Neural cell (in vitro differentiated cells): ENCODE measurements around the gene OTOA. TPM values are rescaled to one million over a fixed set of nuclear protein-coding genes. Genes with fewer than 3 reads are reported as not detected.

Source experiments
- H2AFZ ChIP-seq: fragments of 200-600, 300-800 bp; sonication (generic), shearing (Covaris generic); 2 replicates; pipeline ENCODE4 v1.6.0; 2014; ENCODE audit warnings: low read depth, mild to moderate bottlenecking, antibody characterized with exemption, low read length, moderate library complexity
- H3F3A ChIP-seq: fragments of 200-600 bp; shearing (Covaris generic); 2 replicates; pipeline ENCODE4 v1.6.1; 2016; ENCODE audit warnings: mild to moderate bottlenecking, moderate library complexity, mixed read lengths, antibody characterized with exemption, low read length; ENCODE audit not compliant: insufficient read depth, poor library complexity, severe bottlenecking
- H3K27ac ChIP-seq: fragments of 200-600, 300-800 bp; sonication (generic), shearing (Covaris generic); 2 replicates; pipeline ENCODE4 v1.5.1; 2014; ENCODE audit warnings: mild to moderate bottlenecking, low read length, moderate library complexity
- H3K27me3 ChIP-seq: fragments of 300-800, 200-600 bp; sonication (generic), shearing (Covaris generic); 2 replicates; pipeline ENCODE4 v1.6.0; 2014; ENCODE audit warnings: mild to moderate bottlenecking, low read depth, low read length, moderate library complexity; ENCODE audit not compliant: insufficient read depth
- H3K36me3 ChIP-seq: fragments of 300-800, 200-600 bp; sonication (generic), shearing (Covaris generic); 2 replicates; pipeline ENCODE4 v1.5.1; 2014; ENCODE audit warnings: mild to moderate bottlenecking, antibody characterized with exemption, low read length, moderate library complexity; ENCODE audit not compliant: insufficient read depth
- H3K4me2 ChIP-seq: fragments of 300-800, 200-600 bp; sonication (generic), shearing (Covaris generic); 2 replicates; pipeline ENCODE4 v1.6.0; 2014; ENCODE audit warnings: mild to moderate bottlenecking, low read length
- H3K4me3 ChIP-seq: fragments of 300-800, 200-600 bp; sonication (generic), shearing (Covaris generic); 2 replicates; pipeline ENCODE4 v1.5.1; 2014; ENCODE audit warnings: mild to moderate bottlenecking, low read length, moderate library complexity
- H3K79me2 ChIP-seq: fragments of 200-600 bp; shearing (Covaris generic); replicated peaks from 2 replicates; pipeline ENCODE4 v1.6.0; 2014; ENCODE audit warnings: mild to moderate bottlenecking, low read length, moderate library complexity; ENCODE audit not compliant: insufficient read depth
- H3K9ac ChIP-seq: fragments of 300-800, 200-600 bp; sonication (generic), shearing (Covaris generic); 2 replicates; pipeline ENCODE4 v1.6.1; 2016; ENCODE audit warnings: mild to moderate bottlenecking, low read length, mixed read lengths
- H3K9me2 ChIP-seq: fragments of 200-600 bp; shearing (Covaris generic); 2 replicates; pipeline ENCODE4 v1.6.1; 2016; ENCODE audit warnings: mild to moderate bottlenecking, low read length, mixed read lengths; ENCODE audit not compliant: insufficient read depth
- H3K9me3 ChIP-seq: fragments of 200-600, 300-800 bp; sonication (generic), shearing (Covaris generic); 2 replicates; pipeline ENCODE4 v1.6.1; 2016; ENCODE audit warnings: mild to moderate bottlenecking, mixed run types, low read length, moderate library complexity, mixed read lengths
- H4K20me1 ChIP-seq: fragments of 200-600 bp; shearing (Covaris generic); 2 replicates; pipeline ENCODE4 v1.6.1; 2016; ENCODE audit warnings: mild to moderate bottlenecking, mixed run types; ENCODE audit not compliant: insufficient read depth
- CTCF ChIP-seq: fragments of 450-650 bp; IDR thresholded peaks from 2 replicates; pipeline ENCODE4 v1.5.1; 2014; ENCODE audit warnings: antibody characterized with exemption, mild to moderate bottlenecking, moderate library complexity; ENCODE audit not compliant: poor library complexity, severe bottlenecking
- EP300 ChIP-seq: fragments of 450-650 bp; conservative IDR thresholded peaks from 2 replicates; pipeline ENCODE4 v1.6.1; 2014; ENCODE audit warnings: antibody characterized with exemption, mild to moderate bottlenecking, moderate library complexity; ENCODE audit not compliant: poor library complexity, severe bottlenecking
- EZH2 ChIP-seq: fragments of 200-600, 300-800 bp; shearing (Covaris generic), sonication (generic); IDR thresholded peaks from 2 replicates; pipeline ENCODE4 v1.6.1; 2014; ENCODE audit warnings: antibody characterized with exemption, low read length, borderline replicate concordance, mild to moderate bottlenecking; ENCODE audit not compliant: insufficient read depth, poor library complexity, severe bottlenecking
- MXI1 ChIP-seq: fragments of 450-650 bp; conservative IDR thresholded peaks from 2 replicates; pipeline ENCODE4 v1.6.1; 2014; ENCODE audit warnings: antibody characterized with exemption, mild to moderate bottlenecking; ENCODE audit not compliant: poor library complexity, severe bottlenecking
- POLR2AphosphoS5 ChIP-seq: IDR thresholded peaks from 2 replicates; pipeline ENCODE4 v1.6.1; 2012
- RAD21 ChIP-seq: fragments of 450-650 bp; conservative IDR thresholded peaks from 2 replicates; pipeline ENCODE4 v1.6.1; 2014; ENCODE audit warnings: antibody characterized with exemption, mild to moderate bottlenecking, moderate library complexity
- REST ChIP-seq: IDR thresholded peaks from 2 replicates; pipeline ENCODE4 v1.6.1; 2012; ENCODE audit warnings: borderline replicate concordance
- SMC3 ChIP-seq: fragments of 450-650 bp; conservative IDR thresholded peaks from 2 replicates; pipeline ENCODE4 v1.6.1; 2014; ENCODE audit warnings: antibody characterized with exemption, mild to moderate bottlenecking, moderate library complexity; ENCODE audit not compliant: poor library complexity
- TAF1 ChIP-seq: IDR thresholded peaks from 2 replicates; pipeline ENCODE4 v1.6.1; 2012; ENCODE audit warnings: low read depth
- polyA plus RNA-seq: library from polyadenylated mRNA; depleted of rRNA; stranded (reverse); fragments of >200 nt; gene quantifications from 2 replicates; pipeline ENCODE4 v1.2.3, GENCODE V29; 2014

OTOA gene
- polyA plus RNA-seq, 1 donor from 2014 or later, result 0.12 TPM

- no peak for TF ChIP-seq MXI1
- Histone ChIP-seq H3K27me3 (no peaks in the 10 kb centered on the region), H3F3A (no peaks in the 10 kb centered on the region), H3K9ac (no peak overlapping the region), H2AFZ (no peak overlapping the region), H3K9me3 (no peaks in the 10 kb centered on the region), H3K27ac (no peak overlapping the region), H3K36me3 (no peaks in the 10 kb centered on the region), H3K9me2 (no peaks in the 10 kb centered on the region), H3K79me2 (no peaks in the 10 kb centered on the region), H3K4me3 (no peak overlapping the region), H3K4me2 (no peak overlapping the region), H4K20me1 (no peaks in the 10 kb centered on the region)
These were observed 56.8 kb downstream of the OTOA start for GRCh38 chr16:21720533-21720932.

DNA sequence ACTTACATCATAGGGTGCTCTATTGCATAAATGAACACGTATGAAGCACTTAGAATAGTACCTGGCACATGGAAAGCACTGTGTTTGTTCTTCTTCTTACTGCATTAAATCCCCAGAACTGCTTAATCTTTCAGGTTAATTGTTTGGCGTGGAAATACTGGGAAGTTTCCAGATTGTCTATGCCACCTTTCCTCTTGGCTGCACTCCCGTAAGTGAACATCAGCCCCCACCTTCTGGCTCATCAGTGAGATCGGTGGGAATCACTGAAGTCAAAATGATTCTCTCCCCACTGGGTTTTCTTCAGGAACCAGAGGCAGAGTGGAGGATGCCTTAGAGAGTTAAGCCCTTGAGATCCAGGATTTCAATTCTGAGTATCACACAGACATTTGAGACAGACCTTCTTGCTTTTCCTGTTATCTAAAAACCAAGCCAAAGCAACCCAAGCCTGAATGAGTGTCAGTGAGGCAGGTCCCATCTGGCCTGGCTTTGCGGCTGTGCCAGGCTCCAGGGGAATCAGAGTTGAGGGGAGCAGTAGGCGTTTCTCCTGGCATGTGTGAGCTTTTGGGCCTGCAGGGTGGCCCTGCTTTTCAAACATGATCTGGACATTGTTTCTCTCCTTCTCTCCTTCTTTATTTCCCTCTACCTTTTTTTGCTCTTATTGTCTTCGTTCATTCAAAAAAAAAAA lies 59.1 kb downstream of the OTOA start:
- Histone ChIP-seq H3K9ac (no peak overlapping the region), H3K9me2 (no peaks in the 10 kb centered on the region), H3K79me2 (no peaks in the 10 kb centered on the region), H3F3A (no peaks in the 10 kb centered on the region), H3K36me3 (no peaks in the 10 kb centered on the region), H3K9me3 (no peaks in the 10 kb centered on the region), H3K27me3 (no peaks in the 10 kb centered on the region), H2AFZ (no peak overlapping the region), H3K27ac (no peak overlapping the region), H3K4me2 (no peak overlapping the region), H3K4me3 (no peak overlapping the region), H4K20me1 (no peaks in the 10 kb centered on the region)
- TF ChIP-seq POLR2AphosphoS5 (no peak), TAF1 (no peak), EP300 (no peak), EZH2 (no peak), MXI1 (no peak), RAD21 (no peak), SMC3 (no peak)

DNA sequence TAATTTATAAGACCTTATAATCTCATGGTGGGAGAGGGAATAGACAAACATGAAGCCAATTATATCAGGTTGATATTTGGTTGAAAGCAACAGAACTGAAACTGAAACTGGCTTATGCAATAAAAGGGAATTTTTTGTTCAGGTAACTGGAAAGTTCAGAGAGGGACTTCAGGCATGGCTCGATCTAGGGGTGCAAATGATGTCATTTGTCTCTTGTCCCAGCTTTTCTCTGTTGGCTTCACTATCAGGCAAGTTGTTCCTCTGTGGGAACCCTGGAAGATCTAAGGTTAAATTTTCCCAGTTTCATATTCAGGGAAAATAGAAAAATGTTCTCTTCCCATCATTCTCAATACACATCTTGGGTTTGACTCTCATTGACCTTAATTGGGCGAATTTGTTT lies 59.8 kb downstream of the OTOA start:
- H3K36me3 ChIP-seq, result no peaks in the 10 kb centered on the region
- H3K9me2 ChIP-seq, result no peaks in the 10 kb centered on the region
- H3K9ac ChIP-seq, result no peak overlapping the region
- H3K27ac ChIP-seq, result no peak overlapping the region
- H3K4me2 ChIP-seq, result no peak overlapping the region
- no peaks in the 10 kb centered on the region for H3K9me3 ChIP-seq
- no peaks in the 10 kb centered on the region for H3K79me2 ChIP-seq
- no peaks in the 10 kb centered on the region for H3K27me3 ChIP-seq
- H2AFZ ChIP-seq, result no peak overlapping the region
- no peak overlapping the region for H3K4me3 ChIP-seq
- TF ChIP-seq RAD21 (no peak), POLR2AphosphoS5 (no peak), SMC3 (no peak), EZH2 (no peak), MXI1 (no peak), REST (no peak), TAF1 (no peak), EP300 (no peak), CTCF (no peak)
- H3F3A ChIP-seq, result no peaks in the 10 kb centered on the region
- no peaks in the 10 kb centered on the region for H4K20me1 ChIP-seq
